Measurements from ENCODE around the gene EBLN1. TPM values are rescaled to one million over a fixed set of nuclear protein-coding genes. Genes with fewer than 3 reads are reported as not detected.

The EBLN1 gene
- total RNA-seq, 1 experiment from 2014 or later = not detected

DNA sequence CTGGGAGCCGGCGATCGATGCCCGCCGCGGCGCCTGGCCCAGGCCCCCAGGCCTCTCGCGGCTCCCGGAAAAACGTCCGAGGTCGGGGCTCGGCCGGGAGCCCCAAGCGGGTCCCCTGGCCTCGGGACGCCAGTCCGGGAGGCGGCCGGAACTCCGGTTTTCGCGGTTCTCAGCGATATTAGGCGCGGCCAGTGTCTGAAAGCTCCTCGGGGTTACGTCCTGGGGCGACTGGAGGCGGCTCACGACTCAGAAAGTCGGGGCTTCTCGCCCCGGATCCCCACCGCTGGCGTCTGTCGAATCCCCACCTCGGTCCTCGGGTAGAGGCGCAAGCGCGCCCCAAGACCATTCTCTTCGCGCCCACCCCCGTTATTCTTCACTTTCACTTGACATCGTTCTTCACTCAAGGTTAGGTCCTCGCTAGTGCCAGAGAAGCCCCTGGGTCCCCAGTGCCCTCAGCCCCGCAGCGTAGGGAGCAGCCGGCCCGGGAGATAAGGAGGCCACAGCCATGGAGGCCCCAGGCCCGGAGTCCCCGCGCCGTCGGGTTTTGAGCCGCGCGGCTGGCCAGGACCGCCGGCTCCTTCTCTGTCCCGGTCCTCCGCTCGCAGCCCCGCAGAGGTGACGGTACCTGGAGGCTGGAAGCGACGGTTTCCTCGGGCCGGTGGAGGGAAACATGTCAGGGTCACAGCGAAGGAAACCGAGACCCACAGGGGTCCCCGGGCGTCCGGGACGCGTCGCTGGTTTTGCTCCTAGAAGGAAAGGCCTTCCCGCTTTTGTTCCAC is 35.2 kb upstream of the EBLN1 start:
- H3K79me2 ChIP-seq (ENCODE audit: low read depth) = no peaks in the 10 kb centered on the region
- H3F3A ChIP-seq (ENCODE audit: insufficient read depth, low read depth) = peaks cover 7% of the 10 kb centered on the region; the same call in 1 of the 2 replicates
- H2AFZ ChIP-seq = peak overlapping the region; percentile 79
- TF ChIP-seq EZH2 (IDR thresholded peaks at IDR 0.05; ENCODE audit: low read depth) = no peak
- TF ChIP-seq, protein P1, sequence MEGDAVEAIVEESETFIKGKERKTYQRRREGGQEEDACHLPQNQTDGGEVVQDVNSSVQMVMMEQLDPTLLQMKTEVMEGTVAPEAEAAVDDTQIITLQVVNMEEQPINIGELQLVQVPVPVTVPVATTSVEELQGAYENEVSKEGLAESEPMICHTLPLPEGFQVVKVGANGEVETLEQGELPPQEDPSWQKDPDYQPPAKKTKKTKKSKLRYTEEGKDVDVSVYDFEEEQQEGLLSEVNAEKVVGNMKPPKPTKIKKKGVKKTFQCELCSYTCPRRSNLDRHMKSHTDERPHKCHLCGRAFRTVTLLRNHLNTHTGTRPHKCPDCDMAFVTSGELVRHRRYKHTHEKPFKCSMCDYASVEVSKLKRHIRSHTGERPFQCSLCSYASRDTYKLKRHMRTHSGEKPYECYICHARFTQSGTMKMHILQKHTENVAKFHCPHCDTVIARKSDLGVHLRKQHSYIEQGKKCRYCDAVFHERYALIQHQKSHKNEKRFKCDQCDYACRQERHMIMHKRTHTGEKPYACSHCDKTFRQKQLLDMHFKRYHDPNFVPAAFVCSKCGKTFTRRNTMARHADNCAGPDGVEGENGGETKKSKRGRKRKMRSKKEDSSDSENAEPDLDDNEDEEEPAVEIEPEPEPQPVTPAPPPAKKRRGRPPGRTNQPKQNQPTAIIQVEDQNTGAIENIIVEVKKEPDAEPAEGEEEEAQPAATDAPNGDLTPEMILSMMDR (conservative IDR thresholded peaks at IDR 0.05) = no peak
- H3K27ac ChIP-seq = no peak overlapping the region
- ChIA-PET POLR2A (ENCODE audit: unreplicated experiment) (no interaction called here), CTCF (no interaction called here)
- H3K27me3 ChIP-seq (ENCODE audit: insufficient read depth, low read depth) = no peaks in the 10 kb centered on the region
- peak overlapping the region; percentile 60; the same call in 1 of the 2 replicates for H3K4me3 ChIP-seq
- DNase-seq = no peak
- H4K20me1 ChIP-seq (ENCODE audit: insufficient read depth) = no peaks in the 10 kb centered on the region
- intact Hi-C loops (cut with micrococcal nuclease; ENCODE audit: unreplicated experiment) = loop anchor here (5.0 kb wide), 1 partner anchor 64 kb away; the partner anchor contains the start of gene COMMD3
- peaks cover 3% of the 10 kb centered on the region for H3K4me1 ChIP-seq (replicated peaks; ENCODE audit: insufficient read depth)
- no peaks in the 10 kb centered on the region for H3K36me3 ChIP-seq (ENCODE audit: low read depth)
- H3K9me3 ChIP-seq (ENCODE audit: insufficient read depth, low read depth) = no peaks in the 10 kb centered on the region
- peak overlapping the region; percentile 72; the same call in 1 of the 2 replicates for H3K4me2 ChIP-seq
- BruUV-seq (replicated peaks) = TSS peak; percentile 40
- no peaks in the 10 kb centered on the region for H3K9me2 ChIP-seq (ENCODE audit: insufficient read depth)

DNA sequence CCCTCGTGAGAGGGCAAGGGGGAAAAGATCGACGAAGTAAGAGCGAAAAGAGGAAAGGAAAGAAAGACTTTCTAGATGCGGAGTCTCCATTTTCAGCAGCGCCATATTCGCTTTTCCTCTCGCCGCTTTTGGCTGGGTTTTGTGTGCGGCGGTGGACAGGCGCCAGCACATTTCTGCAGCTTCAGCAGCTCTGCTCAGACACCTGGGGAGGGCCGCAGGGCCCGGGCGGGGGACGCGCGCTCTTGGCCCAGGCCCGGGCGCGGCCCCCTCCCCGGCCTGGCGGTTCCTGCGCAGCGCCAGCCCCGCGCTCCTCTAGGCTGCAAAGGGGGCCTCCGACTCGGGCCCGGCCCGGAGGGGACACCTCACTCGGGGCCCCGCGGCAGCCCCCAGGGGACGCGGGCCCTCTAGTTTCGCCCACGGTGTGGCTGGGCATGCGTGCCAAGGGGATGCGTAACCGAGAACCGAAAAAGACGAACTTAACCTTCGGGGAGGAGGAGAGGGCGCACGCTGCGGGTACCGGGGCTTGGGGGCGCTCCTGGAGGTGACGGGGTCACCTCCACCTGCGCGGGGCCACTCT is 34.5 kb upstream of the EBLN1 start:
- Histone ChIP-seq H3K27ac (no peak overlapping the region), H3K4me1 (replicated peaks; ENCODE audit: insufficient read depth) (peaks cover 10% of the 10 kb centered on the region), H4K20me1 (ENCODE audit: insufficient read depth) (no peaks in the 10 kb centered on the region), H3K4me2 (peak overlapping the region; percentile 72), H3K27me3 (ENCODE audit: insufficient read depth, low read depth) (no peaks in the 10 kb centered on the region), H3K9me2 (ENCODE audit: insufficient read depth) (no peaks in the 10 kb centered on the region), H3K4me3 (peak overlapping the region; percentile 60), H3K79me2 (ENCODE audit: low read depth) (no peaks in the 10 kb centered on the region), H3K9me3 (ENCODE audit: insufficient read depth, low read depth) (no peaks in the 10 kb centered on the region), H3F3A (ENCODE audit: insufficient read depth, low read depth) (peaks cover 14% of the 10 kb centered on the region; the same call in 1 of the 2 replicates), H3K36me3 (ENCODE audit: low read depth) (no peaks in the 10 kb centered on the region), H2AFZ (peak overlapping the region; percentile 79)
- DNase-seq = peak in 1 of 2 experiments; percentile 16
- no peak for TF ChIP-seq EZH2 (IDR thresholded peaks at IDR 0.05; ENCODE audit: low read depth)
- TF ChIP-seq, protein P1 (conservative IDR thresholded peaks at IDR 0.05) = no peak
- no TSS peak for BruUV-seq (replicated peaks)
- POLR2A ChIA-PET (ENCODE audit: unreplicated experiment) = no interaction called here
- intact Hi-C loops (cut with micrococcal nuclease; ENCODE audit: unreplicated experiment) = loop anchor here (5.0 kb wide), 1 partner anchor 65 kb away; the partner anchor contains the start of gene COMMD3
- CTCF ChIA-PET = no interaction called here

GRCh38 chr10:22251751-22252223 is 34.0 kb upstream of the EBLN1 start:
- Histone ChIP-seq H3K4me3 (peak overlapping the region; percentile 60), H3K27ac (no peak overlapping the region), H3K4me1 (replicated peaks; ENCODE audit: insufficient read depth) (peaks cover 15% of the 10 kb centered on the region), H3K9me2 (ENCODE audit: insufficient read depth) (no peaks in the 10 kb centered on the region), H3K4me2 (peak overlapping the region; percentile 72), H4K20me1 (ENCODE audit: insufficient read depth) (no peaks in the 10 kb centered on the region), H2AFZ (peak overlapping the region; percentile 79), H3K27me3 (ENCODE audit: insufficient read depth, low read depth) (no peaks in the 10 kb centered on the region), H3K9me3 (ENCODE audit: insufficient read depth, low read depth) (no peaks in the 10 kb centered on the region), H3K79me2 (ENCODE audit: low read depth) (no peaks in the 10 kb centered on the region), H3K36me3 (ENCODE audit: low read depth) (no peaks in the 10 kb centered on the region), H3F3A (ENCODE audit: insufficient read depth, low read depth) (peaks cover 19% of the 10 kb centered on the region; the same call in 1 of the 2 replicates)
- intact Hi-C loops (cut with micrococcal nuclease; ENCODE audit: unreplicated experiment) = loop anchor here (5.0 kb wide), 1 partner anchor 66 kb away; the partner anchor contains the start of gene COMMD3
- POLR2A ChIA-PET (ENCODE audit: unreplicated experiment) = no interaction called here
- peak in 1 of 2 experiments; percentile 38 for DNase-seq
- BruUV-seq (replicated peaks) = no TSS peak
- TF ChIP-seq, protein P1 (conservative IDR thresholded peaks at IDR 0.05) = no peak
- no peak for TF ChIP-seq EZH2 (IDR thresholded peaks at IDR 0.05; ENCODE audit: low read depth)
- CTCF ChIA-PET = no interaction called here
